Measurements from ENCODE around the gene CELF2. TPM values are rescaled to one million over a fixed set of nuclear protein-coding genes. Genes with fewer than 3 reads are reported as not detected.

The CELF2 gene
- total and polyA plus RNA-seq, 2 experiments from 2014 or later = 16.6 to 26.9 TPM

DNA sequence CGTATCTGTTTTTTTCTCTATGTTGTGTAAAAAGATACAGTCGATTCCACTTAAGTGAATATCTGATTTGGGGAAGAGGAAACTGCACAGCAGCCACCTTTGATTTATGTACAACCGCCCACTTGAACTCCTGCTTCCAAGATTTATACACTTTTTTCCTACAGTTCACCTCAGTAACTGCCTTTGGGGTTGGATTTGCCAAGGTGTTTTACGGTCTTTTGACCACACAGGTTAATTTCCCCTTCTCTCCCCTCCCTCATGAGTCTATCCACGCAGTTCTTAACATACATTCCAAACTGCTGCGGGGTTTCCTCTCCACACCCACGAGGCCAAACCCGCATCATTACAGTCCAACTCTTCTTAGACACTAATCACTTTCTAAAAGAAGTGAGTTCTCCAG is 316.8 kb downstream of the CELF2 start:
- Histone ChIP-seq H3K4me1 (ENCODE audit: insufficient read depth) (no peaks in the 10 kb centered on the region), H3K9me3 (ENCODE audit: low read depth) (no peaks in the 10 kb centered on the region), H3K27ac (peak overlapping the region; percentile 21), H4K20me1 (ENCODE audit: insufficient read depth, poor library complexity, severe bottlenecking) (no peaks in the 10 kb centered on the region), H3K9me2 (replicated peaks; ENCODE audit: insufficient read depth) (no peaks in the 10 kb centered on the region), H2AFZ (no peak overlapping the region), H3K36me3 (replicated peaks; ENCODE audit: insufficient read depth, low read depth) (no peaks in the 10 kb centered on the region), H3K4me2 (no peak overlapping the region), H3K79me2 (no peaks in the 10 kb centered on the region), H3K4me3 (no peak overlapping the region), H3K27me3 (no peaks in the 10 kb centered on the region)
- DNase-seq (ENCODE audit: low spot score) = no peak
- WGBS (ENCODE audit: low lambda C conversion rate, missing lambda C conversion rate) = 69% methylated on average over 8 of the region's 8 CpGs
- TF ChIP-seq EZH2phosphoT487 (IDR thresholded peaks at IDR 0.05; ENCODE audit: low read depth, severe bottlenecking, unreplicated experiment) = no peak
- TF ChIP-seq, protein P1, sequence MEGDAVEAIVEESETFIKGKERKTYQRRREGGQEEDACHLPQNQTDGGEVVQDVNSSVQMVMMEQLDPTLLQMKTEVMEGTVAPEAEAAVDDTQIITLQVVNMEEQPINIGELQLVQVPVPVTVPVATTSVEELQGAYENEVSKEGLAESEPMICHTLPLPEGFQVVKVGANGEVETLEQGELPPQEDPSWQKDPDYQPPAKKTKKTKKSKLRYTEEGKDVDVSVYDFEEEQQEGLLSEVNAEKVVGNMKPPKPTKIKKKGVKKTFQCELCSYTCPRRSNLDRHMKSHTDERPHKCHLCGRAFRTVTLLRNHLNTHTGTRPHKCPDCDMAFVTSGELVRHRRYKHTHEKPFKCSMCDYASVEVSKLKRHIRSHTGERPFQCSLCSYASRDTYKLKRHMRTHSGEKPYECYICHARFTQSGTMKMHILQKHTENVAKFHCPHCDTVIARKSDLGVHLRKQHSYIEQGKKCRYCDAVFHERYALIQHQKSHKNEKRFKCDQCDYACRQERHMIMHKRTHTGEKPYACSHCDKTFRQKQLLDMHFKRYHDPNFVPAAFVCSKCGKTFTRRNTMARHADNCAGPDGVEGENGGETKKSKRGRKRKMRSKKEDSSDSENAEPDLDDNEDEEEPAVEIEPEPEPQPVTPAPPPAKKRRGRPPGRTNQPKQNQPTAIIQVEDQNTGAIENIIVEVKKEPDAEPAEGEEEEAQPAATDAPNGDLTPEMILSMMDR (IDR thresholded peaks at IDR 0.05; ENCODE audit: poor library complexity) = no peak
- no peak for TF ChIP-seq EZH2 (IDR thresholded peaks at IDR 0.05; ENCODE audit: borderline replicate concordance)

DNA sequence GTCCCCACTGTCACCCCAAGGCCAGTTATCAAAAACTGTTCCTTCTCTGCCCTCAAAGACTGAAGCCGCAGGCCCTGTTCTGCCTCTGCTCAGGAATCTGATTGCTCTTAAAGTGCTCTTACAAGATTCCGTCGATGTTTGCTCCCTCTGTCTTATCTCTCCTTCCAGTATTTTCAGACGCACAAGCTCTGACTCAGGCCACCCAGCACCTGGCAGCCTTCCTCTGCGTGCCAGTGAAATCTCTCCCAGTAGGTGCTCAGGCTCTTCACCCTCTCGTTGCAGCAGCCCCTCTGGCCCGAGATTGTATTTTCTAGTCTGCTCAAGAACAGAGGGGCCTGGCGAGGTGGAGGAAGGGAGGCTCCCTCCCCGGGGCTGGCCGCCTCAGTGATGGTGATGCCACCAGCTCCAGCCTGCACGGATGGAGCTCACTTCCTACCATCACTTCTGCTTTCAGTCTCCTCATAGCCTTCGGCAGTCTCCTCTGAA is 317.5 kb downstream of the CELF2 start:
- H3K4me2 ChIP-seq = peak overlapping the region; percentile 35
- peak overlapping the region; percentile 55 for H3K27ac ChIP-seq
- 38% methylated on average over 12 of the region's 12 CpGs for WGBS (ENCODE audit: low lambda C conversion rate, missing lambda C conversion rate)
- no peaks in the 10 kb centered on the region for H3K9me2 ChIP-seq (replicated peaks; ENCODE audit: insufficient read depth)
- no peak for TF ChIP-seq EZH2phosphoT487 (IDR thresholded peaks at IDR 0.05; ENCODE audit: low read depth, severe bottlenecking, unreplicated experiment)
- TF ChIP-seq EZH2 (IDR thresholded peaks at IDR 0.05; ENCODE audit: borderline replicate concordance) = no peak
- TF ChIP-seq, protein P1 (IDR thresholded peaks at IDR 0.05; ENCODE audit: poor library complexity) = no peak
- H3K27me3 ChIP-seq = no peaks in the 10 kb centered on the region
- no peak overlapping the region for H3K4me3 ChIP-seq
- no peaks in the 10 kb centered on the region for H4K20me1 ChIP-seq (ENCODE audit: insufficient read depth, poor library complexity, severe bottlenecking)
- no peaks in the 10 kb centered on the region for H3K36me3 ChIP-seq (replicated peaks; ENCODE audit: insufficient read depth, low read depth)
- H3K79me2 ChIP-seq = no peaks in the 10 kb centered on the region
- H2AFZ ChIP-seq = peak overlapping the region; percentile 5
- no peaks in the 10 kb centered on the region for H3K9me3 ChIP-seq (ENCODE audit: low read depth)
- no peaks in the 10 kb centered on the region for H3K4me1 ChIP-seq (ENCODE audit: insufficient read depth)
- peak; percentile 67 for DNase-seq (ENCODE audit: low spot score)

DNA sequence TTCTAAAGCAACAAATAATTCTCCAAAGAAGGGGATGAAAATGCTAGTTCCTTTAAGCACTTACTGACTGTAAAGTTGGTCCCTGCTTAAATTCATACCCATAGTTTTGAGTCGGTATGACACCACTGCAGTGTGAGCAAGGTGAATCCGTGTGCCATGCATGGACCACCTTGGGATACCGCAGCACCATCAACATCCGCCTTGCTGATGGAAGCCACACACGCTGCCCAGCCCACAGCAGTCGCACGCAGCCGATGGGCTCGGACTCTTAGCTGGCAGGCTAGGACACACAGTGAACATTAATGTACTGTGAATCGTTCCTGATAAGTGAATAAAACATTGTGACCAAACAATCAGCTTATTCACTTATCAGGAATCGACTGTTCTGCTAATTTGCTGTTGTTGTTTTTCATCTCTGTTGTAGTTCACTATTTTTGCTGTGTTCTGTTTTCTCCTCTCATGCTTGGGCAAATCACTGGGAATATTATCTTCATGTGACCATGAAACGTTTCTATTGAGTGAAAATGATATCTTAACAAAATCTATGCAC is 318.3 kb downstream of the CELF2 start:
- DNase-seq (ENCODE audit: low spot score) = no peak
- Histone ChIP-seq H3K4me3 (no peak overlapping the region), H3K36me3 (replicated peaks; ENCODE audit: insufficient read depth, low read depth) (no peaks in the 10 kb centered on the region), H3K9me3 (ENCODE audit: low read depth) (no peaks in the 10 kb centered on the region), H3K9me2 (replicated peaks; ENCODE audit: insufficient read depth) (no peaks in the 10 kb centered on the region), H3K79me2 (no peaks in the 10 kb centered on the region), H3K27me3 (no peaks in the 10 kb centered on the region), H3K4me2 (no peak overlapping the region), H3K4me1 (ENCODE audit: insufficient read depth) (no peaks in the 10 kb centered on the region), H2AFZ (no peak overlapping the region), H4K20me1 (ENCODE audit: insufficient read depth, poor library complexity, severe bottlenecking) (no peaks in the 10 kb centered on the region), H3K27ac (no peak overlapping the region)
- TF ChIP-seq EZH2phosphoT487 (IDR thresholded peaks at IDR 0.05; ENCODE audit: low read depth, severe bottlenecking, unreplicated experiment) = no peak
- TF ChIP-seq EZH2 (IDR thresholded peaks at IDR 0.05; ENCODE audit: borderline replicate concordance) = no peak
- TF ChIP-seq, protein P1 (IDR thresholded peaks at IDR 0.05; ENCODE audit: poor library complexity) = no peak
- 93% methylated on average over 12 of the region's 12 CpGs for WGBS (ENCODE audit: low lambda C conversion rate, missing lambda C conversion rate)

Data from hepatocyte (in vitro differentiated cells).